Hematopoietic multipotent progenitor cell treated with erythropoietin and hydrocortisone succinate and interleukin-3 and kit ligand, for 4 days (in vitro differentiated cells): ENCODE results near the gene PARVG.

Experiments
- DNase-seq: peaks from one replicate; pipeline ENCODE4 v3.0.0-alpha.2; 2015

Gene PARVG

GRCh38 chr22:44180706-44181032 lies at the start of gene PARVG:
Gene PARVG (plus strand): TSS chr22:44180925. CDS start chr22:44183330, 2,405 bp downstream.
- peak; percentile 70 for DNase-seq

GRCh38 chr22:44131412-44131811 lies 49.3 kb upstream of the PARVG start:
- DNase-seq: no peak

GRCh38 chr22:44131989-44132685 lies 48.6 kb upstream of the PARVG start:
- DNase-seq: no peak

- no peak for DNase-seq
Observed at GRCh38 chr22:44132724-44133123, 48.0 kb upstream of the PARVG start.

GRCh38 chr22:44133161-44133560 lies 47.6 kb upstream of the PARVG start:
- DNase-seq: no peak

- DNase-seq: peak; percentile 83
Observed at GRCh38 chr22:44133901-44134571, 46.7 kb upstream of the PARVG start.

- no peak for DNase-seq
Observed at GRCh38 chr22:44136112-44136511, 44.6 kb upstream of the PARVG start.

GRCh38 chr22:44136786-44137185 lies 43.9 kb upstream of the PARVG start:
- DNase-seq: no peak

- DNase-seq: no peak
Observed at GRCh38 chr22:44137415-44137814, 43.3 kb upstream of the PARVG start.

- no peak for DNase-seq
Observed at GRCh38 chr22:44139773-44140172, 41.0 kb upstream of the PARVG start.

GRCh38 chr22:44142421-44143104 lies 38.2 kb upstream of the PARVG start:
- no peak for DNase-seq

- DNase-seq: no peak
Observed at GRCh38 chr22:44143105-44143474, 37.6 kb upstream of the PARVG start.

- no peak for DNase-seq
Observed at GRCh38 chr22:44143579-44143978, 37.1 kb upstream of the PARVG start.

- DNase-seq: no peak
Observed at GRCh38 chr22:44144046-44144569, 36.6 kb upstream of the PARVG start.

- no peak for DNase-seq
Observed at GRCh38 chr22:44145544-44145943, 35.2 kb upstream of the PARVG start.

- no peak for DNase-seq
Observed at GRCh38 chr22:44146088-44146861, 34.5 kb upstream of the PARVG start.

GRCh38 chr22:44147008-44147645 lies 33.6 kb upstream of the PARVG start:
- DNase-seq: no peak

GRCh38 chr22:44147821-44148574 lies 32.7 kb upstream of the PARVG start:
- no peak for DNase-seq

GRCh38 chr22:44151676-44152075 lies 29.0 kb upstream of the PARVG start:
- DNase-seq: no peak

- no peak for DNase-seq
Observed at GRCh38 chr22:44153710-44154109, 27.0 kb upstream of the PARVG start.

GRCh38 chr22:44154436-44154942 lies 26.2 kb upstream of the PARVG start:
- peak; percentile 62 for DNase-seq

GRCh38 chr22:44155115-44155514 lies 25.6 kb upstream of the PARVG start:
- DNase-seq: peak; percentile 31
